NCI-H1105 (cell line): ENCODE data around the gene CASZ1.

Source experiments
- DNase-seq: peaks from one replicate; lab custom pipeline; 2025; lab: John Stamatoyannopoulos, UW

CASZ1 gene

DNA sequence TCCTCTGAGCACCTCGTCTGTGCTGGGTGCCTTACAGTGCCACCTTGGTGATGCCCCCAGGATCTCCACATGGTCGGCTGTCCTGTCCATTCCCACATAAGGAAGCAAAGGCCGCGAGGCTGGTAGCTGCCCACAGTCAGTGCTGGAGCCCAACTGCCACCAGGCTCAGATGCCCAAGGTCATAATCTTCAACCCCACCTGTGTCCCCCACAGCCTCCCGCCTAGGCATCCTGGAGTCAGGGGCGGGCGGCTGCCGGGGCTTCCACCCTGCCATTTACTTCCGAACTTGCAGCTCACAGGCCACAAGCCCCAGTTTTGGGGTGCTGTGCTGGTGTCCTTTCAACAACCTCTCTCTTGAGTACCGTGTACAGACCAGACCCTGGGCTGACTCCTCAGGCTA, 126.3 kb downstream of the CASZ1 start:
- DNase-seq = no peak

DNA sequence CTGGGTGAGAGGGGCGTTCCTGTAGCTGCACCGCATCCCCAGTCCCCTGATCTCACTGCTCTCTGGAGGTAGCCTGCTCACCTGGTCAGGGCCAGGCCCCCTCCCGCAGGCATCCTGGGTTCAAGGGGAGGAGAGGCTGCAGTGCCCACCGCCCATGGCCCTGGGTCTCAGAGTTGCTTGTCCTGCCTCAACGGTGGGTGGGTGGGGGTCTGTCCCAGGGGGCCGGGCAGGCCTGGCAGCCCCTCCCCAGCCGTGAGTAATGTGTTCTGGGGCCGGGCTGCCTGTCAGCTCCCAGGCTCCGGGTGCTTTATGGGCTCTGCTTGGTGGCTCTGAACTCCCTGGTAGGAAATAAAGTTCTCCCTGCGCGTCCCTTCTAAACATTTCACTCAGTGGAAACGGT, 126.9 kb downstream of the CASZ1 start:
- DNase-seq = no peak

DNA sequence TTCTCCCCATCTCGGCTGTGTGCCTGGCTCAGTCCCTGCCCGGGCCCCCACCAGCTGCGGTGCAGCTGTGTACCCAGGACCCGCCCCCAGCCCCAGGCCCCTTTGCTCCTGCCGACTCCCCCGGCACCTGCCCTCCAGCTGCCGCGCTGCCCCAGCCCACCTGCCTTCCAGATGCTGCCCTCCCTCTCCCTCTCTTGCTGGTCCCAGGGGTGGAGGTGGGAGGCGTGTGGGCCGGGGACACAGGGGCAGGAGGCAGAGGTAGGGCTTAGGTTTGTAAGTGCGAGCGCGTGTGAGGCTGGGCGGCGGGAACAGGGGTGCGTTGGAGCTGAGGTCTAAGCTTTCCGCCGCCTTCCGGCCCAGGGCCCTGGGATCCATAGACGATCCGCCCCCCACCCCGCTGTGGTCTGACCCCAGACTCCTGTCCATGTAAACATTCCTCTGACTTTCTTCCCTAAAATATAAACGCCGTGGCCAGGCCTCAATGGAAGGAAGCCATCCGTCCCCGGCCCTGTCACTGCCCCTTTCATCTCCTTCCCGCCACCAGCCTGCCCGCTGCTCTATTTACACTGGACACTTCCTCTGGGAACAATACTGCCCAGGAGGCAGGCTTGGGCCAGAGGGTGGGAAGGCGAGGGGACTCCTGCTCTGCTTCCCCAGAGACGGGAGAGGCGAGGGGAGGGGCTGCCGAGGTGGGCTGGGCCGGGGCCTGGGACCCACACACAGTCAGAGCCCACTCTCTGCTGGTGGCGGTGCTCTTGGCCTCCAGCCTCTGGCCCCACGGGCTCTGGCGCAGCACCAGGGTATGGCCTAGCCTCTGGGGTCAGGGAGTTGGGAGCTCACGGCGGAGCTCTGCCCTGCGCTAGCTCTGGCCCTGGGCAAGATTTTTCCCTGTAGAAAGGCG, 128.3 kb downstream of the CASZ1 start:
- peak; percentile 82 for DNase-seq

DNA sequence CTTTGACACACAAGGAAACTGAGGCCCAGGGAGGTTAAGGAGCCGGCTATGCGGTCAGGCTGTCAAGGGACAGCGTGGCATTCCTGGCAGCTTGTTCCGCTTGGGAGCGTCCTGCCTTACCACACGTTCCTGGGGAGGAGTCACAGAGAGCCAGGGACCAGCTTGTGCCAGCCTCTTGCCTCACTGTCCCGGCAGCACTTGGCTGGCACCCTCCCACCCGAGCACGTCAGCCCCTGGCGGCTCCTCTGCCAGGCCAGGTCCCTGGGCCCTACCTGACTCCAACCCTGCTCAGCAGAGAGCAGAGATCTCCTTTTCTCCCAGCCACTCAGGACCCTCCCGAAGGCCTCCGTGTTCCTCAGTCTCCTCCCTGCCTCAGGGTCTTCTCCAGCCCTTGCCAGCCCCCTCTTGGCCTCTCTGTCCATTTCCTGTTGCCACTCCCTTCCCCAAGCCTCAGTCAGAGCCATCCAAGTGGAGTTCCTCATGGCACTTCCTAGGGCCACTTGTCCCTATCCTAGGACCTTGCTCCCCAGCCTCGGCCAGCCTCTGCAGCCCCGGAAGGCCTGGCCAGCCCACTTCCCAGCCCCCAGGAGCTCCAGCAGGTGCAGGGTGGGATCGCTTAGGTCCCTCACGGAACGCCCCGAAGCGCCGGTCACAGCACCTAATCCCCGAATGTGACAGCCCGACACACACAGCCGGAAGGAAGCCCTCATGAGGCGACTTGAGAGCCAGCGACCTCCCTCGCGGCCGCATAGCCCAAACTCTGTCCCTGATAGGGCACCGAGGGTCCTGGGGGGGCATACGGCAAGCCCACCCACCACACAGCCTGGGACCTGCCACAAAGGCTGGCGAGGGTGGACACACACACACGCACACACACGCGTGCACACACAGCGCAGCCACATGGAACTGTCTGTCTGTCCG, 130.3 kb downstream of the CASZ1 start:
- no peak for DNase-seq

DNA sequence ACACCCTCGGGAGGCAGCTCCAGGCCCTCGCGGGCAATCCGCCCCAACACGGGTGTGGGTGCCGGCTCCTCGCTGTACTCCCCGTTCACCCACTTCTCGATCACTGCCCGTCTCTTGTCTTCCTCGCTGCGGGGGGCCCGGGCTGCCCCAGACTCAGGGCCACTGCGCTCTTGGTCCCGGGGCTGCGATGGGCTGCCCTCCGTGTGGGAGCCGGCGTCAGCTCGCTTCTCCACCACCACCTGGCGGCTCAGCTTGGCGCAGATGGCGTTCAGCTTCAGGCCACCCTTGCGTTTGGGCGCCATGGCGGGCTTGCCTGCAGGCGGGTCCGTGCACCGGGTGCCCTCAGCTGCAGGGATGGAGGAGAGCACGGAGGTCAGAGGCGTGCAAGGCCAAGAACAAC, 131.2 kb downstream of the CASZ1 start:
- DNase-seq = no peak

DNA sequence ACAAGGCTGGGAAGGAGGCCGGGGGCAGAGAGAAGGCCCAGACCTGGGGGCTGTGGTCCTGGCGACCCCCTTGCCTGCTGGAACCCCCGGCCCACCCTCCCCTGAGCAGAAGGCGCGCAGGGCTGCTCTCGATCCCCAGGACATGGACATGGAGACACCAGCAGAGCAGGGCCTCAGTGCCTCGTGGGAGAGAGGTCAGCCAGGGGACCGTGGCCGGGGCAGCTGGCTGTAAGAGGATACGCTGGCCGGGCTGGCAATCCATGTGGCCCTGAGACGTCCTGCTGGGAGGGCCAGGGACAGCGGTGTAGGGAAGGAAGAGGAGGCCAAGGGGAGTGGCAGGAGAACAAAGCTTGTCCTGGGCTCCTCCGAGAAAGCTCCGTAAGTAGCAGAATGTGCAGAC, 132.2 kb downstream of the CASZ1 start:
- DNase-seq = no peak

DNA sequence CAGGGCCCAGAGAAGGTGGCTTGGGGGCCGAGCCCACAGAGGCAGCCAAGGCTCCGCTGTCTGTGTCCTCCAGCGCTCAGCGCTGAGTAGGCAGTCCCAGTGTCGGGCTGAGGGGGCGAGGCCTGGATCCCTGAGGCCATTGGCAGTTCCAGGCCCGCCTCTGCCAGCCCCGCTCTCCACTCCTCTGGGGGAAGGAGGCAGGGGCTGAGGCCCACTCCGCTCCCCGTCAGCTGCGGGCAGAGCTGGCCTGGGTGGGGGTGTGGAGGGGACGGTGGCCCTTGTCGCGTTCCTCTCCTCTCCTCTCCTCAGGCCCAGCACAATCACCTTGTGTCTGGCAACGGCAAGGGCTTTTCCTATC, 132.8 kb downstream of the CASZ1 start:
- no peak for DNase-seq

DNA sequence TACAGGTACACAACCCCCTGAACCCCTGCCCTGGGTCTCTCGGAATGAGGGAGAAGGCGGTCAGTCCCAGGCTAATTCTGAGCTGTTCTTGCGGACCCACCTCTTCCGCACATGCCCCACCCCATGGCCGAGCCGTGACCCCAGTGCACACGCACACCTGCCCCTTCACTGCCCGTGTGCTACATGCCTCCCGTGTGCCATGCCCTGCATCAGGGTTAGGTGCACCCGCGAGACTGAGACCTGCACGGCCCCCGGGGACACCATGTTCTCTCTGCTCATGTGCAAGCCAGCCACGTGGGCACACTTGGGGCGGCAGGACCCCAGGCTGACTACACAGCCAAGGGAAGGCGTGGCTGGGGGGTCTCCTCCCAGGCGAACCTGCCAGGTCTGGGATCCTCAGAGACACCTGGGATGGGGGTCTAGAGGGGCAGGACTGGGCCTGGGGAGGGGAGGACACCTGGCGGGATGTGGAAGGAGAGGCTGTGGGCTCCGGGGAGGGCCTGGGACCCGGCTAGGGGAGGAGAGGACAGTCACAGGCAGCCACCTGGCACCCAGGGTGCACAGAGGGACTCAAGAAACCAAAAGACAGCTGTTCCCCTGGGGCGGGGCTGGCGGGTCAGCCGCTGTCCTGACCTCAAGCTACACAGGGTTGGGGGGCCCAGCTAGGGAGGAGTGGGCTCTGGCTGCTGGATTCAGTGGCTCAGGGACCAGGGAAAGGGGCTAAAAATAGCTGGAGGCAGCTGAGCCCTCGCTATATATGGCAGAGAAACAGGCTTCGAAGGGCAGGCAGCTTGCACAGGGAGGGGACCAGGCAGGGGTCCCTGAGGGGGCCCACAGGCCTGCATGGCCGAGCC, 133.4 kb downstream of the CASZ1 start:
- no peak for DNase-seq

DNA sequence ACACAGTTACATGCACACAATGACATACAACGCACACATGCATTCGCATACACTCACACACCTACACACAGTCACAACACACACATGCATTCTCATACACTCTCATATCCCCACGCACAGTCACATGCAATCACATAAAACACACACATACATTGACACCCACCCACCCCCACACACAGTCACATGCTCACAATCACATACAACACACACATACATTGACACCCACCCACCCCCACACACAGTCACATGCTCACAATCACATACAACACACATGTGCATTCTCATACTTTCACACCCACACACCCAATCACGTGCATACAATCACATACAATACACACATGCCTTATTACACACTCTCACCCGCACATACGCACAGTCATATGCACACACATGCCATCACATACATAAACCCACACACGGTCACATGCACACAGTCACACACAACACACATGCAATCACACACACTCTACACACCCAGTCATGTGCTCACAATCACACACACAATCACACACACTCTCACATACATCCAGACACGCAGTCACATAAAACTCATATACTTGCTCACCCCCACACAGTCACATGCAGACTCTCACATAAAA, 134.3 kb downstream of the CASZ1 start:
- DNase-seq = no peak

DNA sequence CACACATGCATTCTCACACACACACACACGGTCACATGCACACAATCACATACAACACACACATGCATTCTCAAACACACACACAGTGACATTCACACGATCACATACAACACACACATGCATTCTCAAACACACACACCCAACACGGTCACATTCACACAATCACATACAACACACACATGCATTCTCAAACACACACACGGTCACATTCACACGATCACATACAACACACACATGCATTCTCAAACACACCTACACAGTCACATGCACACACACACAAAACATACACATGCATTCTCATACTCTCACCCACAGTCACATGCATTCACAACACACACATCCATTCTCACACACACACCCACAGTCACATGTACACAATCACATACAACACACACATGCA, 135.0 kb downstream of the CASZ1 start:
- DNase-seq = no peak

DNA sequence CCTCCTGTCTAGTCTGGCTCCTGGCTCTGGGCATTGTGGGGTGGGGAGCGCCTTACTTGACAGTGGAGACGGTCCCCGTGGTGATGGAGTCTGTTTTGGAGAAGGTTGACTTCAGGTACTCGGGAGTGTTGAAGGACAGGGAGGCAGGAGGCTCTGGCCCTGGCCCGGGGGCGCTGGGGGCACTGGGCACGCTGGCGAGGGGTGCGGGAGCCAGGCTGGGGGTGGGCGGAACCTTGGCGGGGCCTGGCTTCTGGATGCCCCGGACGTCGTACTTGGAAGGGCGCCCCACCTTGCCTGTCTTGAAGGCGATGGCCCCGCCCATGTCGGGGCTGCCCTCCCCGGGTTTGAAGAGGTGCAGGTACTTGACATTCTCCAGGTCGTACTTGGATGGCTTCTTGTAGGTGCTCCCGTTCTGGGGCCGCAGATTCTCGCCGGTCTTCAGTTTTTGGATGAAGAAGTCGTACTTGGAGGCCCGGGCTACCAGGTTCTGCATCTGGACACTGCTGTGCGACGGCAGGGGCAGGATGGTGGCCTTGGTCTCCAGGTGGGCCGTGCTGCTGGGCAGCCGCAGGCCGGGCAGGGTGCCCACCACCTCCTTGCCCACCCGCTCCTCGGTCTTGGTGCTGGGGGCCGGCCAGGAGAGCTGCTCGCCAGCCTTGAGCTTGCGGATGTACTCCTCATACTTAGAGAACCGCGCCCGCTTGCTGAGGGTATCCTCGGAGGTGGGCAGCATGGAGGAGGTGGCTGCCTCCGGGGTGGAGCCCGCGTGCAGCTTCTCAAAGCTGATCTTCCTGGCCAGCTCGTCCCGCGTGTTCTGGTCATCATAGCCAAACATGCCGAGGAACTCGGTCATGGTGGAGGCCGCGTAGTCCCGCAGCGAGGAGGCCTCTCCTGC, 136.6 kb downstream of the CASZ1 start:
- DNase-seq = no peak

DNA sequence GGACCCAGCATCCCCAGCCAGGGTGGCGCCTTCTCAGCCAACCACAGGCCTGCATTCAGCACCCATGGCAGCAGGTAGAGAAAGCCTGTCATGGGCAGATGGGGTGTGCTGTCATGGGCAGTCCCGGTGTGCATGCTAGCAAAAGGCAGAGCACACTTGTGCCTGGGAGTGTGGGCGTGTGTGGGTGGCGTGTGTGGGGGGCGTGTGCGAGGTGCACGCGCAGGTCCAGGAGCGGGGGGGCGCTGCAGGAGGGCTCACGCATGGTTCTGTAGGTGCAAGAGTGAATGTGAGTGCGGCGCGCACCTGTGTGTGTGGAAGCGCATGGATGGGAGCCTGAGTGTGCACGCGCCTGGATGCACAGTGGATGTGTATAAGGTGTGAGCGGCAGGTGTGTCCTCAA, 137.2 kb downstream of the CASZ1 start:
- DNase-seq = no peak

DNA sequence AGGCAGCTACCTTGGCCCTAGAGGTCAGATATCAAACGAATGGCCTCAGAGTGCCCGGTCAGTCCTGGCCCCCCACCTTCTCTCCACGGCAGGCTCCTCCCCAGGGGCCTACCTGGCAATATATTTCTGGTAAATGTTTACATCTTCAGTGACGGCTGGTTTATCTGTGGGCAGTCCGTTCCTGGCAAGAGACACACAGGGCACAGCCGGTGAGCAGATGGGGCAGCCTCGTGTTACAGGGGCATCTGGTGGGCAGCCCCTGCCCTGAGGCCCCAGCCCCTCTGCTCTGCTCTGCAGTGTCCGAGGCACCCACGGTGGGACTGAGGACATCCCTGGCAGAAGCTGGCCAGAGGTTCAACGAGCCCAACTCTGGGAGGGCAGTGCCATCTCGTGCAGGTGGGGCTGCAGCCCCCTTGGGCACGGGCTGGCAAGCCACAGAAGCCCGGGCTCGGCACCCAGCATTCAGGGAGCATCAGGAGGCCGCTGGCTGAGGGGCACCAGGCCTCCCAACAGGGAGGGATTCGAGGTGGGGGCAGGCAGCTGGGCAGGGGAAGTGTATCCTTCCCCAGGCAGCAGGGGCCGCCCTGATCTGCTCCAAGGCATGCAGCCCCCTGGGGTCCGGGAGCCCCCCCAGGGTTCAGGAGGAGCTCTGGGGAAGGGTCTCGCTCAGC, 137.9 kb downstream of the CASZ1 start:
- DNase-seq = no peak

DNA sequence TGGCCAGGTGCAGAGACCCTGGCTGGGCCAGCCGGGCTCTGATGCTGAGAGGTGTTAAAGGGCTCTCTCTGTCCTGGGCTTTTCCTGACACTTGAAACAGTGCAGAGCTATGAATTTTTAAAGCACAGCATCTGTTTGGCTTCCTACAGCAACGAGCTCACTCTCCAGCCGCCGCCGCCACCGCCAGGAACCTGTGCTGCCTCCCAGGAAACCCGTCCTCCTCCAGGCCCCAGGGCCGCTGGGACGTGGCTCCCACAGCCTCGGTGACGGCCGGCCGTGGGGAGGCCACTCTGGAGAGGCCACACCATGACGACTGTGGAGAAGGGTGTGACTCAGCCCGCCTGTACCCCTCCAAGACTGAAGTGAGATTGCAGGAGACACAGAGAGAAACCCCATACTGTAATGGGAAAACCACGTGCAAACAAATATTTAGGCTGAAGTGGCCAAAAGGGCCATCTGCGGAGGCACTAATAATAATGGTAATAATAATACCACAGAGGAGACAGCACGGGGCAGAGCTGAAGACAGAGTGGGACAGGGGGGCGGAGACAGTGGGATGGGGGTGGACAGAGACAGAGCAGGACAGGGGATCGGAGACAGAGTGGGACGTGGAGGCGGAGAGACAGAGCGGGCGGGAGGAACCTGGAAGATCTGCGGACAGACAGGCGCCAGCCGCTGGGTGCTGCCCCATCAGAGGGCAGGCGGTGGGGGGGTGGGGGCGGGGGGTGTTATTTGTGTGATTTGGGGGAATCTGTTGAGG, 139.2 kb downstream of the CASZ1 start:
- no peak for DNase-seq

DNA sequence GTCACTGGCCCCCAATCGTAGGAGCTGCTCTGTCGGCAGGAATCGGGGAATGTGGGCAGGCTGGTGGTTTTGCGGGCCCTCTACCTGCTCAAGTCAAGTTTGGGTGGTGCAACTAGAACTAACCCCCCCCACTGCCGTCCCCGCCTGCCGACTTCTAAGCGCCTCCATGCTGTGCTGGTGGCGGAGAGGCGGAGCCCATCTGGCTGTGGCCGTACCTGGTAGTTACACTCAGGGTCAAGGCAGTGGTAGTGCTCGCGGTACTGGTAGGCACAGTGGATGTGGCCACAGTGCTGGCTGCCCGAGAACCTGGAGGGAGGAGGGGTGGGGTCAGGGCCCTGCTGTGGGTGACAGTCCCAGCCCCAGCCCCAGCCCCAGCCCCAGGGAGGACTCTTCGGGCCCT, 140.0 kb downstream of the CASZ1 start:
- DNase-seq = no peak

DNA sequence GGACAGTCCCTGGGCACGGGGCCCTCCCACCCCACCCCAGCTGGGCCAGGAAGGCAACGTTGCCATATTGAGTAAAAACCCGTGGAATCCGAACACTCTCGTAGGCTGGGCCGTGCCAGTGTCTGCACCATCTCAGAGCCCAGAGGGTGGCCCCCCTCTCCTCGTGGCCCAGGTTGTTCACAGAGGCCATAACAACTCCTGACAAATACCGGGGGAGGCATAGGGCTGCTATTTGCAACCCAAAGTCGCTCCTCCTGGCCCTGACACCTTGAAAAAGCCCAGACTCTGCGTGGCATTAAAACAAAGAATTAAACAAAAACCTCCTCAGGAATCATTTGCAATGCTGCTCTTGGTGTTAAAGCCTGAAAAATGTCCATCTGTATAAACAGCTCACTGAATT, 141.4 kb downstream of the CASZ1 start:
- no peak for DNase-seq

DNA sequence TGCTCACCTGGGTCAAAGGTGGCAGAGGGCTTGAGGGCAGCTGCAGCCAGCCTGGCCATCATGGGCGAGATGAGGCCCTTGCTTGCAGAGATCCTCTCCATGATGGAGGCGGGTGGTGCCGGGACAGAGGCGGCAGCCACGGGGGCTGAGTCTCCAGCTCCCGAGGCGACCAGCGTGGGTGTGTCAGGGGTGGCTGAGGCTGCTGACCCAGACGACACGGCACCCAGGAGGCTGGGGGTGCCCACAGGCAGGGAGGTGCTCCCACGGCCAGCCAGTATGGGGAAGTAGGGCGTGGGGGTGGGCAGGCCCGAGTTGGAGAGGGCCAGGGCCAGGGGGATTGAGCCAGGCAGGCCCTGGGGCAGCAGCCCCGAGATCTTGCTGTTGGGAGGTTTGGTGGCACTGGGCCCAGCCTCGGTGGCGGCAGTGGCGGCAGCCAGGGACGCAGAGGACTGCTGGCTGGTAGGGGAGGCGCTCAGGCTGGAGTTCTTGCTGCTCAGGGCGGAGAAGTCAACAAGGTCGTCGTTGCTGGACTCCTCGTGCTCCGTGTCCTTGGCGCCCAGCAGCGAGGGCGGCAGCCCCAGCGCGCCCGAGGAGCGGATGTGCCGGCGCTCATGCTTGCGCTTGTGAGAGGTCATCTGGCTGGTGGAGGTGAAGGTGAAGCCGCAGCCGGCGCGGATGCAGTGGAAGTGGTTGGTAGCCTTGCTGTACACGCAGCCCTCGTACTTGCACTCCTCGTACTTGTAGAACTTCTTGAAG, 142.9 kb downstream of the CASZ1 start:
- no peak for DNase-seq

DNA sequence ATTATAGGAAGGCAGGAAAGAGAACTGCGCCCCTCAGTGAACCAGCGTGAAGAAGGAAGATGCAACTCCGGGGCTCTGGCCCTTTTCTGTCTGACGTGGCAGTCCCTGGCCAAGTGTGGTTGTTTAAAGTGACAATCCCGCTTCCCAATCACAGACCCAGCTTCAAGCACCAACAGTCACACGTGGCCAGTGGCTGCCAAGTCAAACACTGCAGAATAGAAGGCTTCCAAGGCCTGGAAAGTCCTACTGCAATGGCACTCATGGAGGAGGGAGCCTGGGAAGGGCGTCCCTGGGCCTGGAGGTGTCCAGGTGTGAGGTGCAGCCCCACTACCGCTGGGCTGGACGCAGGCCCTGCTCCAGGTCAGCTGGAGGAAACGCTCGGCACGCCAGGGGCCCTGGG, 143.8 kb downstream of the CASZ1 start:
- DNase-seq = no peak

DNA sequence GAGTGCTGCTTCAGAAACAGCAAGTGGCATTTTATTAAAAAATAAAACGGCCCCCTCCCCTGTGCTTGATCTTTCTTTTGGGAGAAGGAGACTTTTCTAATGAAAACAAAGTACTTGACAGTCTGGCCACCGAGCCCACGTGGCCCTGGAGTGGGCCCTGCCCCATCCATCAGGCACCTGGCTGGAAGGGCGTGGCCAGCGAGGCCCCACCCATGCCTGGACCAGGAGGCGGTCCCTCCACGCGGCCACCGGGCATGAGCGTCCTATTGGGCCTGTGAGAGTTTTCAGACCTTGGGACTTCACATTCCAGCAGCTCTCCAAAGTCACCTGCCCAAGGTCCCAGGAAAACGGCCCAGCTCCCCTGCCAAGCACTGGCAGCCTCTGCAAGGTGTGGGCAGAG, 144.7 kb downstream of the CASZ1 start:
- no peak for DNase-seq
